HUES48 (cell line): ENCODE data around the gene ANKRD16.
A peak's percentile ranks its signal among the peaks of the same experiment; 100 is the strongest.
"Not testable (repeated sequence)": the region's sequence is repeated elsewhere in the genome, so short reads cannot be mapped to it uniquely, and the experiment has no call there.

Experiments
- H3K27ac ChIP-seq: one replicate; pipeline ENCODE4 v1.7.0; 2013; ENCODE audit warnings: low read depth, low read length, inconsistent platforms
- H3K27me3 ChIP-seq: 2 replicates; pipeline ENCODE4 v1.6.1; 2013; ENCODE audit warnings: mild to moderate bottlenecking, low read length; ENCODE audit not compliant: control insufficient read depth, insufficient read depth
- H3K36me3 ChIP-seq: 2 replicates; pipeline ENCODE4 v1.6.1; 2013; ENCODE audit warnings: low read length; ENCODE audit not compliant: control insufficient read depth, insufficient read depth
- H3K4me1 ChIP-seq: 2 replicates; pipeline ENCODE4 v1.6.1; 2013; ENCODE audit warnings: mild to moderate bottlenecking, low read length; ENCODE audit not compliant: control insufficient read depth, insufficient read depth
- H3K4me3 ChIP-seq: 2 replicates; pipeline ENCODE4 v1.5.1; 2013; ENCODE audit warnings: mild to moderate bottlenecking, low read depth, low read length
- H3K9ac ChIP-seq: 2 replicates; pipeline ENCODE4 v1.6.1; 2013; ENCODE audit warnings: mild to moderate bottlenecking, low read depth, low read length, moderate library complexity
- H3K9me3 ChIP-seq: 2 replicates; pipeline ENCODE4 v1.6.1; 2013; ENCODE audit warnings: low read length; ENCODE audit not compliant: control insufficient read depth, insufficient read depth

The ANKRD16 gene

GRCh38 chr10:5893321-5893720 is 3.6 kb upstream of the ANKRD16 start:
- Histone ChIP-seq H3K4me3 (no peak overlapping the region), H3K9me3 (no peaks in the 10 kb centered on the region), H3K27ac (no peak overlapping the region), H3K9ac (no peak overlapping the region), H3K27me3 (no peaks in the 10 kb centered on the region), H3K36me3 (peaks cover 31% of the 10 kb centered on the region), H3K4me1 (peaks cover 6% of the 10 kb centered on the region)

GRCh38 chr10:5892007-5892406 is 2.3 kb upstream of the ANKRD16 start:
- Histone ChIP-seq H3K27me3 (no peaks in the 10 kb centered on the region), H3K9ac (no peak overlapping the region), H3K9me3 (no peaks in the 10 kb centered on the region), H3K4me3 (no peak overlapping the region), H3K27ac (no peak overlapping the region), H3K4me1 (peaks cover 10% of the 10 kb centered on the region), H3K36me3 (peaks cover 38% of the 10 kb centered on the region)

- no peaks in the 10 kb centered on the region for H3K9me3 ChIP-seq
- H3K4me1 ChIP-seq, result peaks cover 10% of the 10 kb centered on the region
- peak overlapping the region; percentile 87 for H3K4me3 ChIP-seq
- H3K27ac ChIP-seq, result no peak overlapping the region
- H3K36me3 ChIP-seq, result peaks cover 47% of the 10 kb centered on the region
- H3K9ac ChIP-seq, result no peak overlapping the region
- H3K27me3 ChIP-seq, result no peaks in the 10 kb centered on the region
Observed at GRCh38 chr10:5891009-5891408, 1.3 kb upstream of the ANKRD16 start.

GRCh38 chr10:5890452-5890915 is 791 bp upstream of the ANKRD16 start:
- Histone ChIP-seq H3K4me3 (peak overlapping the region; percentile 87), H3K27me3 (no peaks in the 10 kb centered on the region), H3K36me3 (peaks cover 49% of the 10 kb centered on the region), H3K9me3 (no peaks in the 10 kb centered on the region), H3K9ac (peak overlapping the region; percentile 51; the same call in 1 of the 2 replicates), H3K4me1 (peaks cover 10% of the 10 kb centered on the region), H3K27ac (peak overlapping the region; percentile 66)

- Histone ChIP-seq H3K4me1 (peaks cover 10% of the 10 kb centered on the region), H3K27ac (peak overlapping the region; percentile 61), H3K4me3 (peak overlapping the region; percentile 82), H3K9me3 (no peaks in the 10 kb centered on the region), H3K27me3 (no peaks in the 10 kb centered on the region), H3K9ac (peak overlapping the region; percentile 78), H3K36me3 (peaks cover 46% of the 10 kb centered on the region)
Observed at GRCh38 chr10:5888843-5889623, 660 bp downstream of the ANKRD16 start.

- peaks cover 10% of the 10 kb centered on the region for H3K4me1 ChIP-seq
- no peaks in the 10 kb centered on the region for H3K27me3 ChIP-seq
- H3K9ac ChIP-seq, result peak overlapping the region; percentile 78; the same call in 1 of the 2 replicates
- peak overlapping the region; percentile 82 for H3K4me3 ChIP-seq
- peaks cover 46% of the 10 kb centered on the region for H3K36me3 ChIP-seq
- H3K9me3 ChIP-seq, result no peaks in the 10 kb centered on the region
- H3K27ac ChIP-seq, result no peak overlapping the region
Observed at GRCh38 chr10:5888351-5888750, 1.3 kb downstream of the ANKRD16 start.

GRCh38 chr10:5887641-5888040 is 2.1 kb downstream of the ANKRD16 start:
- Histone ChIP-seq H3K4me1 (peaks cover 10% of the 10 kb centered on the region), H3K36me3 (peaks cover 51% of the 10 kb centered on the region), H3K27me3 (no peaks in the 10 kb centered on the region), H3K9me3 (no peaks in the 10 kb centered on the region), H3K27ac (no peak overlapping the region), H3K9ac (no peak overlapping the region), H3K4me3 (no peak overlapping the region)

- Histone ChIP-seq H3K4me3 (no peak overlapping the region), H3K36me3 (peaks cover 52% of the 10 kb centered on the region), H3K9me3 (no peaks in the 10 kb centered on the region), H3K27me3 (no peaks in the 10 kb centered on the region), H3K9ac (no peak overlapping the region), H3K27ac (no peak overlapping the region), H3K4me1 (peaks cover 10% of the 10 kb centered on the region)
Observed at GRCh38 chr10:5887029-5887428, 2.7 kb downstream of the ANKRD16 start.

- Histone ChIP-seq H3K27ac (no peak overlapping the region), H3K4me1 (peaks cover 6% of the 10 kb centered on the region), H3K27me3 (no peaks in the 10 kb centered on the region), H3K9ac (no peak overlapping the region), H3K9me3 (no peaks in the 10 kb centered on the region), H3K4me3 (no peak overlapping the region), H3K36me3 (peaks cover 60% of the 10 kb centered on the region)
Observed at GRCh38 chr10:5885619-5886018, 4.1 kb downstream of the ANKRD16 start.

- H3K27me3 ChIP-seq, result no peaks in the 10 kb centered on the region
- peaks cover 85% of the 10 kb centered on the region for H3K36me3 ChIP-seq
- H3K27ac ChIP-seq, result no peak overlapping the region
- H3K9ac ChIP-seq, result no peak overlapping the region
- H3K4me1 ChIP-seq, result peaks cover 1% of the 10 kb centered on the region; the same call in 1 of the 2 replicates
- no peaks in the 10 kb centered on the region for H3K9me3 ChIP-seq
- no peak overlapping the region for H3K4me3 ChIP-seq
Observed at GRCh38 chr10:5882961-5883360, 6.7 kb downstream of the ANKRD16 start.

- H3K27ac ChIP-seq, result not testable (repeated sequence)
- peaks cover 60% of the 10 kb centered on the region for H3K36me3 ChIP-seq
Observed at GRCh38 chr10:5877041-5877440, 12.7 kb downstream of the ANKRD16 start.

More at GRCh38 chr10:5877041-5877440, 12.7 kb downstream of the ANKRD16 start:
- not testable (repeated sequence) for H3K4me1 ChIP-seq, H3K9ac ChIP-seq, H3K4me3 ChIP-seq, H3K9me3 ChIP-seq, H3K27me3 ChIP-seq
